ENCODE data around the gene AIPL1. TPM values are rescaled to one million over a fixed set of nuclear protein-coding genes. Genes with fewer than 3 reads are reported as not detected.
"Not testable (repeated sequence)": the region's sequence is repeated elsewhere in the genome, so short reads cannot be mapped to it uniquely, and the experiment has no call there.

Gene AIPL1
- total RNA-seq, result not detected

- DNase-seq (ENCODE audit: low spot score), result no peak
- Histone ChIP-seq H3K27ac (no peak within 1 kb of the TSS), H3K27me3 (no peaks in the 10 kb centered on the region), H3K4me1 (no peaks in the 10 kb centered on the region), H3K9me3 (peaks cover 0 to 8% of the 10 kb centered on the region in 2 donors), H3K36me3 (no peaks in the 10 kb centered on the region), H3K4me3 (no peak within 1 kb of the TSS)
- TF ChIP-seq CTCF (IDR thresholded peaks at IDR 0.05), result no peak
These were observed at the start of gene AIPL1 for GRCh38 chr17:6435051-6435450. Gene AIPL1 (minus strand): TSS chr17:6435121. CDS start chr17:6435104, 17 bp downstream.

GRCh38 chr17:6483507-6483906, 48.6 kb upstream of the AIPL1 start:
- no peak for TF ChIP-seq CTCF (IDR thresholded peaks at IDR 0.05)
- Histone ChIP-seq H3K27ac (no peak overlapping the region), H3K4me3 (no peak overlapping the region), H3K9me3 (no peaks in the 10 kb centered on the region), H3K27me3 (no peaks in the 10 kb centered on the region), H3K36me3 (no peaks in the 10 kb centered on the region), H3K4me1 (peaks cover 0 to 10% of the 10 kb centered on the region in 2 donors)
- no peak for DNase-seq (ENCODE audit: low spot score)

GRCh38 chr17:6482796-6483195, 47.9 kb upstream of the AIPL1 start:
- not testable (repeated sequence) for H3K27me3 ChIP-seq

GRCh38 chr17:6482105-6482455, 47.2 kb upstream of the AIPL1 start:
- Histone ChIP-seq H3K27me3 (no peaks in the 10 kb centered on the region), H3K4me3 (no peak overlapping the region), H3K36me3 (no peaks in the 10 kb centered on the region), H3K9me3 (no peaks in the 10 kb centered on the region), H3K4me1 (no peaks in the 10 kb centered on the region), H3K27ac (no peak overlapping the region)
- DNase-seq (ENCODE audit: low spot score), result no peak
- TF ChIP-seq CTCF (IDR thresholded peaks at IDR 0.05), result no peak

More at GRCh38 chr17:6482796-6483195, 47.9 kb upstream of the AIPL1 start:
- not testable (repeated sequence) for DNase-seq (ENCODE audit: low spot score); H3K27ac ChIP-seq; H3K36me3 ChIP-seq; H3K9me3 ChIP-seq; H3K4me1 ChIP-seq; H3K4me3 ChIP-seq

GRCh38 chr17:6480303-6480675, 45.4 kb upstream of the AIPL1 start:
- Histone ChIP-seq H3K27ac (no peak overlapping the region), H3K36me3 (no peaks in the 10 kb centered on the region), H3K4me3 (no peak overlapping the region), H3K27me3 (no peaks in the 10 kb centered on the region), H3K9me3 (no peaks in the 10 kb centered on the region), H3K4me1 (no peaks in the 10 kb centered on the region)
- DNase-seq (ENCODE audit: low spot score), result no peak
- no peak for TF ChIP-seq CTCF (IDR thresholded peaks at IDR 0.05)

GRCh38 chr17:6479622-6480302, 44.8 kb upstream of the AIPL1 start:
- TF ChIP-seq CTCF (IDR thresholded peaks at IDR 0.05), result no peak
- Histone ChIP-seq H3K27me3 (no peaks in the 10 kb centered on the region), H3K36me3 (no peaks in the 10 kb centered on the region), H3K9me3 (no peaks in the 10 kb centered on the region), H3K4me3 (no peak overlapping the region), H3K4me1 (no peaks in the 10 kb centered on the region), H3K27ac (no peak overlapping the region)
- DNase-seq (ENCODE audit: low spot score), result no peak

Measured in right atrium auricular region (tissue), 2 donors.